Glomerular visceral epithelial cell (primary cell): ENCODE measurements around the gene SNX32.

Source experiments
- DNase-seq: peaks from one replicate; pipeline ENCODE4 v3.0.0-alpha.2; 2016; ENCODE audit errors: extremely low spot score

SNX32 gene

DNA sequence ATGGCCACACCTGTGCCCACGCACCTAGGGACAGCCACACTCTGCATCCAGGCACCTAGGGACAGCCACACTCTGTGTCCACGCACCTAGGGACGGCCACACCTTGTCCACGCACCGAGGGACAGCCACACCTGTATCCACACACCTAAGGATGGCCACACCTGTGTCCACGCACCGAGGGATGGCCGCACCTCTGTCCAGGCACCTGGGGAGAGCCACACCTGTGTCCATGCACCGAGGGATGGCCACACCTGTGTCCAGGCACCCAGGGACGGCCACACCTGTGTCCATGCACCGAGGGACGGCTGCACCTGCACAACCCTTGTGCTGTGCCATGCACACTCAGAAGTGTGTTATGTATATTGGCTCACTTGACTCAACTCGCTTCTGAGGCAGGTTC, 36.1 kb upstream of the SNX32 start:
- no peak for DNase-seq

DNA sequence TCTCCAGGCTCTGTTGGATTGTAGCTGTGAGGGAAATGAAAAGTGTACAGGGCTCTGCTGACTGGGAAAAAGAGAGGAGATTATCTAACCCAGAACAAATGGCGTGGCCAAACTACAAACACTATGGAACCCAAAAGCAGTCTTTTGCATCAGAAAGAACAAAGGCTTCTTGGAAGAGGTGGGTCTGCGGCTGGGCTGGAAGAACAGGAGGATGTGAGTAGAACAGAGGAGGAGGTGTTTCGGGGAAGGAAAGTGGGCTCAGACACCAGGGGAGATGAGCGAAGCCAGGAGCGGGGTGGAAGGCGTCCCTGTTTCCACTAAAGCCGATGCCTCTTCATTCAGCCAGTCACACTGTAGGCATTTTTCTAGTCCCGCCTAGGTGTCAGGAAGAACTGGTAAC, 34.9 kb upstream of the SNX32 start:
- no peak for DNase-seq

DNA sequence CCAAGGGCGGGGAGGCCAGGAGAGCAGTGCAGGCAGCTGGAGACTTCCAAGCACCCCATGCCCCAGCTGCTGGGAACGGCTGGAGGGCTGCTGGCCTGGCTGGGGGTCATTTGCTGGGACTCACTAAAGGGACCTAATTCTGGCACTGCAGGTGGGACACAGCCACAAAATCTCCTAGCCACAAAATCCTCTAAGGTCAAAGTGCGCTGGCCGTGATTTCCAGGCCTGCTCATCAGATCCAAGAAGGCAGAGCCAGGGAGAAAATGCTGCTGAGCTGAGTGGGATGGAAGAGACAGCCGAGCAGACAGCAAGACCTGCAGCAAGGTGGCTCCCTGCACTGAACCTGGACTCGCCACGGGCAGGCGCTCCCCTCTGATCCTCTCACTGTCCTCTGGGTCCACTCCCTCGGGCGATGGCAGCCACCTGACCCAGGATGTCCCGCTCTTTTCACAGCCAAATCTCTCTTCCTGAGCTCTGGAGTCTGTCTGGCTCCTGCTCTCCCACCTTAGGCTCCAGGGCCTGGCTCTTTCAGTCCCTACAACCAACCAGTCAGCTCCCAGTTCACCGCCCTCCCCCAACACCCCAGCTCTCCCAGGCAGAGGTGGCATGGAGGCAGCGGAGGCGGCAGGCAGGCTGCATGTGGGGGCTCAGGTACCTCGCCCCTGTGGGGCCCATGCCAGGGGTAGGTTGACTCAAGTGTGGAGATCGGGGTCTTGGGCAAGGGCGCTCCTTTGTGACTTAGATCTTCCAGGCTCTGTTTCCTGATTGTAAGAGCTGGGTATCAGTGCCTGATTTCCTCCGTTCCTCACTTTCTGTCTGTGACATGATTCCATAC, 32.4 kb upstream of the SNX32 start:
- DNase-seq = no peak

DNA sequence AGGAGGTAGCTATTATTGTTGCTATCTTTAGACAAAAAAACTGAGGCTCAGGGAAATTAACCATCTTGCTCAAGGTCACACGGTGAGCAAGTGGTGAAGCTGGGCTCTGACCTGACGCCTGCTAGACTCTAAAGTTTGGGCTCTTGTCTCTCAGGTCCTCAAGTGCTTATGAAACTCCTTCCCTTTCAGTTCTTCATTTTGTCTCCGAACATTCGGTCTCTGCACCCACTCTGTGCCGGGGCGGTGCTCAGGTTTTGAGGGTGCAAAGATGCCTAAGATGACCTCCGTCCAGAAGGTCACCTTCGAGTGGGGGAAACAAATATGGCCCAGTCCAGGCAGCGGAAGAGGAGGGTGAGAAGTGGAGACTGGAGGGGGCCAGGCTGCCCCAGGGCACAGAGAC, 30.9 kb upstream of the SNX32 start:
- DNase-seq = no peak

DNA sequence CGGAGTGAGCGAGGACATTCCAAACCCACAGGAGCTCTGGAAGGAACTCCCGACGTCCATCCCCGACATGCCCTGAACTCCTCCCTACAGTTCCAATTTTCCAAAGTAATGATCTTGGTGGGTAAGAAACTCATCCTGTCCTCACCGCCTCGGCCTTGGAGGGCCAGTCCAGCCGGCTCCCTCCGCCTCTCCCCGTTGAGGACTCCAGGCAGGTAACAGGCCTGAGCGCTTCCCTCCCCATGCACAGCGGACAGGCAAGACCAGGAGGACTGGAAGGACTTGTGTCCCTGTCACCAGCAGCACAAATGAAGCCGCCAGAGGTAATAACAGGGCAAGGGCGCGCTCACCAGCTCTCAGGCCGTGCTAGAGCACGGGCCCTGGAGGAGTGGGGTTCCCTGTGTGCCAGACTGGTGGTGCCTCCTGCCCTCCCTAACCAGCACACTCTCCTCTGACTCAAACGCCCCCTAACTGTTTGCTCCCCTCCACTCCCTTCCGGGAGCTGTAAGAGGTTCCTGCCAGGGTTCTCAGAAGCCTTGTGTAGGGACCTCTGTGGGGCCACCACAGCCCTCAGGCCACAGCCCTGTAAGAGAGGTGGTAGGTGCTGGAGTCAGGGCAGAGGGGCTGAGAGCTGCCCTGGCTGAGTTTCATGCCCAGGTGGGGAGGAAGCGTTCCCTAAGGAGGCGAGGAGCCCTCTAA, 29.8 kb upstream of the SNX32 start:
- DNase-seq = no peak

DNA sequence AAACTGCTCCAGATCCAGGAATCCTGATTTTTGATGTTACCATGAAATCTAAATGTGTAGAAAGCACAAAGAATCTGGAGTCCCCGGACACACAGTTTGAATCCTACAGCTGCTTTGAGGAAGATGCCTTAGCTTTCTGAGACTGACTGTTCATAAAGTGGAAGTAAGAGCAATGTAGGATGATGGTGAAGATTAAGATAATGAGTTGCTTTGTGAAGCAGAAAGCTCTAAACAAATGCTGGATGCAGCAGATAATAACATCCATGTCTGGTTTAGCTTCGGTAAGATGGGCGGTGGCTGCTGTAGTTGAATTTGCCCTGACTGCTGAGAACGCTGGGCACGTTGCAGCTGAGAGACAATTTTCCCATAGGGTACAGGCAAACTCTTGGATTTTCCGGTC, 26.8 kb upstream of the SNX32 start:
- no peak for DNase-seq

DNA sequence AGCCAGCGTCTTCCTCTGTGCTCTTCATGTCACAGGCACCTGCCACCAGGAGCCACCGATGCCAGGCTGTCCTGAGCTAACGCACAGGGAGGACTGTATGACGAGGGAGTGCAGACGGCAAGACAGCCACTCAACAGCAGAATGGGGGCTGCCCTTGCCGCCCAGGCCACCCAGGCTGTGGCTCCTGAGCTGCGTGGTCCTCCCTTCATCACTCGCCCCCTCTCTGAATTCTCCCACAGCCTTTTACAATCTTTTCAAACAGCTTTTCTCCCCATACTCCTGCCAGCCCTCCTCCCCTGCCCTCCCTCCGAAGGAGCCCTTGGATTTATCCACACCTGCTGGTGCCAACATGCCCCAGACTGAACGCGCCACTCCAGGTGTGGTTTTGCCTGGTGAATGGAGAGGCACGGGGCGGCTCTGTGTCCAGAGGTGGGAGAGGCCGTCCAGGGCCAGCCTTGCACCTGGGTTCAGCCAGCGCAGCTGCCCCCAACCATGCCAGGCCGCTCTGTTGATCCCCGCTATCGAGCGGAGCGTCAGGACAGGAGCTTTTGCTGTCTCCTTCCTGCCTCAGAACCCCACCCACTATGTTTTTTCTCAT, 24.9 kb upstream of the SNX32 start:
- DNase-seq = no peak

DNA sequence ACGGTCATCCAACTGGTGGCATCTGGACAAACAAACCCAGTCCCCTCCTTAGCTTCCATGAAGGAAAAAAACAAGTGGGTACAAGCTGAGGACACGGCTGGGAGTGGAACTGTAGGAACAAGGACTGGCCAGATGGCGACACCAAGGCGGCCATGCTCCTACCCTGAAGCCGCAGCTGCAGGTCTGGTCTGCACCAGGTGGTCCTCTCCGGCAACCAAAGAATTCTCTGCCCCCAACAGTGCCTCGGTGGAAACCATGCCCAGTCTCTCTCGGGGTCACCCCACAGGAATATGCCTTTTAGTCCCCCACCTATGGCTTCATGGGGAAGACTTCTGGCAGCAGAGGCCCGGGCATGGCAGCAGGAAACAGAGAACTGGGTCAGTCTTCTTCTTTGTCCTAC, 24.3 kb upstream of the SNX32 start:
- DNase-seq = no peak

DNA sequence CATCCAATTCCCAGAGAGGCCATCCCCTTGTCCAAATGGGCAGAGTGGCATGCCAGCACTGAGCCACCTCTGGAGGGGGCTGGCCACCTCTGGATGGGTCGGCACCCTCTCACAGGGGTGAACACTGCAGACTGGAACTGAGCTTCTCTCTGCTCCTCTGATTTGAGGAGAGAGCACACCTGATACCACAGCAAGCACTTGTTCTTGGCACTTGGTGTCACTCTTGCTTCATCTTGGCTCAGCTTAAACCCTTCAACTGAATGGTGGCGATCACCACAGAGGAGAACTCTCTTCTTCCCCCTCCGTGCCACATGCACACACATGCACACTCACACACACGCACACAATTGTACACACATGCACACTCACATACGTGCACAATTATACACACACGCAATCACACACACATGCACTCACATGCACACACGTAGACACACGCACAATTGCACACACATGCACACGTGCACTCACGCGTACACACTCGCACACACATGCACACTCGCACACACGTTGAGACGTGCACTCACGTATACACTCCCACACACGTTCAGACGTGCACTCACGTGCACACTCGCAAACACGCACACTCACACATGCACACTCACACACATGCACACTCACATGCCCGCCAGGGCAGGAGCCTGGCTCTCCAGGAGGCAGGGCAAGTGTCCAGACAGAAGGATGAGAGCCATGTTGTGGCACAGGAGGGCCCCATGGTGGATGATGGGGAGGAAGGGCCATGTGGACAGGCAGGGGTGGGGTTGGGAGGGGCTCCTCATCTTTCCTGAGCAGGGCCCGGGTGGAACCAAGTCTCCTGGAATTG, 23.5 kb upstream of the SNX32 start:
- DNase-seq = no peak

DNA sequence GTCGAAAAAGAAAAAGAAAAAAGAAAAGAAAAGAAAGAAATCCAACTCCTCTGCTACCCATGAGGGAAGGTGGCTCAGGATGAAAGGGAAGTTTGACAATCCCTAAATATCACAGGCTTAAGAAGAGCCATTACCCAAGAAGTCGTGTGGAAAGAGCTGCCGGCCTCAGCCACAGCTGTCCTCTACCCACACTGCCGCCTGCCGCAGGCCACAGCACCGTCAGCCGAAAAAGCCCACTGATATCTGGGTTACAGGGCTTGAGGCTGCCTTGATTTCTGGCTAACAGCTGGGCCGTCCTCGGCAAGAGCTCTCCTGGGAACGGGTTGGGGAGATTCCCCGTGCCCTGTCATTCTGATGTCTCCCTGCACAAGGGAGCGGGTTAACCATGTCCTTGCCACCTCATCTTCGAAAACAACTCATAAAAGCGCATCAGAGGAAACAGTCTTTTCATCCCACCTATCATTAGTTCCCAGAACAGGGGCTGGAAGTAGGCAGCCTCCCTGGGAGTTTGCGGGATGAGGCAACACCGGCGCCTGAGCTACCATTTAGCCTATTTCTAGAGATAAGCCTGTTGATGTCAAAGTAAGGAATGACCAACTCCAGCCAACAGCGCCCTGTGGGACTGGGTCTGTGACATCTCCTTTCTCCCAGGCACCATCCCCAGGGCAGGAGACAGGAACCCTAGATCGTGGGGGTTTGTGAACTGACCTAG, 21.8 kb upstream of the SNX32 start:
- DNase-seq = no peak

DNA sequence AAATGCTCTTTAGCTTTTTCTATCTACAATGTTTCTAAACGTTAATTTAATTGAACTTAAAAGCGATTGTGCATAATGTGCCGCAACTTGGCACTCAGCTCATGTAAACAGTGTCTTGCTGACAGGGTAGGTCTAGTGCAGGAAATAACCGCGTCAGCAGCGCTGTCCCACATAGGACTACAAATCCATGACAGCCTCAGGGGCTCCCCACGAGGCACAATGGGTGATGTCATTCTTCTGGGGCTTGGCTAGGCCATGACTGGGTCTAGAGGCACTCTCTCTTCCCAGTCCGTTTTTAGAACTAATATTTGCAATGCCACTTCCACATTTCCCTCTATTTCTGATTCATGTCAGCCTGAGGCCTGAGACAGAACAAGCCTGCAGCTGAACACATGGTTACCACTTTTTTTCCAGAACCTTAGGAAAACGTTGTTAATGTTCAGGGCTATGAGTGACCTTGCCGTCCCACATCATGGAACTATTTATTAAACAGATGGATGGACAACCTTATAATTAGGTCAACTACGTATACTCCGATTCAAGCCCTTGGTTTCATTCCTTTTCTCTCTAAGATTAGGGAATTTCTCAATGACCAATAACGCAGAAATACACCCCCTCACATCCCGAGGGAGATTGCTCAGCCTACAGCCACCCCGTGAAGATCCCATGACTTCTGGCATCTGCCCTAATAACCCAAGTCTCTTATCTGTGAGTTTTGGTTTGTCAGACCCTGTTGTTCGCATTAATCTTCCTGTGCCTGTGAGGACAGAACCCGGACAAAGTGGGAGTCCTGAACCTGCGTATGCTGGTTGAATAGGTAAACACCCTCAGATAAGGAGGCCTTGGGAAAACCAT, 19.4 kb upstream of the SNX32 start:
- no peak for DNase-seq

DNA sequence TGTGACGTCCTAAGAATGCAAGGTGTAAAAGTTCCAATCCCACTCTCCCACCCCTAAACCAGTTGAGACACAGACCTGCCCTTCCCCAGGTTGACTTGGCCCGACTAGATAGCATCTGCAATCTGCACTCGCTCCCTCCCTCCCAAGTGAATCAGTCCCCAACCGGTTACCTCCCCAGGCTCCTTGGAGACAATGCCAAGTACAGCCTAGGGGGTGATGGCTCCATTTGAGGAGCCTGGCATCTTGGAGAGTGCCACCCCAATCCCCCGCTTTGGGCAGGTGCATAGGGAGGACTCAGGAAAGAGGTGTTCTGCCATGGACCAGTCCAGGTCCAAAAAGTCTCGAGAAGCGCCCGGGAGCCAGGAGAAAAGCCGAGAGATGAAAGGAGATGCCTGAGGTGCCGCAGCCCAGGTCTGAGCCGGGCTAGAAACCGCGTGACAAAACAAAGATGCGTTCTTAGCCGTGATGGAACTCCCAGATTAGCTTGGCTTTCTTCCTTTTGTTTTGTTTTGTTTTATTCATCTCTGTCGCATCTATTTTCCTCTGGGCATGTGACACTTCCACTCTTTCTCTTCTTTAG, 18.7 kb upstream of the SNX32 start:
- no peak for DNase-seq

DNA sequence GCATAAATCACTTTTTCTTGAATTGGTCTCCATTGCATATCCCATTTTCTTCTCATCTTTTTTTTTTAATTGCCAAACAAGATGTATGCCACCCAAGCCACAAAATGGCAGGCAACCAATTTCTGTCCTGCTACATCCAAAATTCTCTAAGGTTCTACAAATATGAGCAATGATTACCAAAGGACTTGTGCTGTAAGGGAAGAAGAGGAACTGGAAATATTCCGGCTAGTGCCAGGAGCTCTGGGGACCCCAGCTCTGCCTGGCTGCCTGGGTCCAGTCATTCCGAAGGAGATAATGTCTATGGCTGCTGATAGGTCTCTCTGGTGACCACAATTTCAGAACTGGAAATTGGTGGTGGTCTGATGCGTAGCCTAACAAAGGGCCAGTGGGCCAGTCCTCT, 17.1 kb upstream of the SNX32 start:
- no peak for DNase-seq

DNA sequence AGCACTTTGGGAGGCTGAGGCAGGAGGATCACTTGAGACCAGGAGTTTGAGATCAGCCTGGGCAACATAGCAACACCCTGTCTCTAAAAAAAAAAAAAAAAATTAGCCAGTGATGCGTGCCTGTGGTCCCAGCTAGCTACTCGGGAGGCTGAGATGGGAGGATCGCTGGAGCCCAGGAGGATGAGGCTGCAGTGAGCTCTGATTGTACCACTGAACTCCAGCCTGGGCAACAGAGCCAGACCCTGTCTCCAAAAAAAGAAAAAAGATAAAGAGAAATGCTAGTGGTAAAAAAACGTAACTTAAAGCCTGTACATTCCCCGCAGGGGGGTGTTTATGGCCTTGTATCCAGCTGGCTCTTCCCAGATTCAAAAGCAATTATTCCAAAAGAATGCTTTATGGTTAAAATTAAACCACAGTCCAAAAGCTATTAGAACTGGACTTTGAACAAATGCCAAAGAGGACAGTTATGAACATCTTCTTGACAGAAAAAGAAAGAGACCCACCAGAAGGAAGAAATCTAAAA, 16.4 kb upstream of the SNX32 start:
- peak; percentile 22 for DNase-seq

DNA sequence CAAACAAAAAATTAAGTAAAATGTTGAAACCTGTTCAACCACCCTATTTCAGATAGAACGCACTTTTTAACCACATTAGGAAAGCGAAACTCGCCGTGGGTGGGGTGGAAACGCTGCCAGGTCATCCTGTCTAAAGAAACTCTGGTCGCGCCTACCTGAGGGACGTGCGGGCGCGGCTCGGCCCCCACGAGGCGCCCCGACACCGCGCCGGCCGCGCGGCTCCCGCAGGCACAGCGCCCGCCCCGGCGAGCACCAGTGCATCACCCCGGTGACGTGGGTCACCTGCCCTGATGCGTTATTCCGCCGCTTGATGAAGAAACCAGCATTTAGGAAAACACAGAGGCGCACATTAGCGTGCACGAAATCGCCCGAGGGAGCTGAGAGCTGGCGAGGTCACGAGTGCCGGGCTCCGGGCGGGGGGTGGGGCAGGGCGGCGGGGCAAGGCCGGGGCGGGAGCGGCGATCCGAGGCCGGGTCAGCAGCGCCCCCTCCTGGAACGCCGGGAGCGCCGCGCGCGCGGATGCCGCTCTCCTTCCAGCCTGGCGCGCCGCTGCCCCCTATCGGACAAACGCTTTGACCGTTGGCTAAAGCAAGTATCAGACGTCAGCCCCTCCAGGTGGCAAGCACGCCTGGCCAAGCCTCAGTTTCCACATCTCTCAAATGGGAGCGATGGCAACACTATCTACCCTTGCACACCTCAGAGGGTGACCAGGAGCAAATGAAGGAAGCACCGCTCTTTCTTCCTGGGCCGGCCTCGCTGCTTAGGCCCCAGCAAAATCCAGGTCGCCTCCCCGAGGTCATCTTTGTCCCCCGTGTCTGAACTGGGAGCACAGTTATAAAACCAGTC, 15.7 kb upstream of the SNX32 start:
- peak; percentile 86 for DNase-seq

DNA sequence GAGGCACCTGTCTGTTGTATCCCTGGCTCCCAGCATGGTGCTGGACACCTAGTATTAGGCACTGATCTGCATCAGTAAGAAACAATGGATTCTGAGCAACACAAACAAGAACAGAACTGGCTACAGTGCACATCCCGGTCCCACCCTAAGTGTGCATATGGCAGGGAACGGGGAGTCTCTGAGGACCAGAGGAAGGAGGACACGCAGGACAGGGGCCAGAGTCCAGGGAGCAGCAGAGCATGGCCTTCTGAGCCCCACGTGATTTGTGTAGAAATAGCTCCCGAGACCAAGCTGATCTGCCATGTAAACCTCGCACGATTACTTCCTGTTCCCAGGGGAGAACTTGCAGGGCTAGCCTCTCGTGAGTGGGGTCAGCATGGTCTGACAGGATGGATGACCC, 12.7 kb upstream of the SNX32 start:
- no peak for DNase-seq

DNA sequence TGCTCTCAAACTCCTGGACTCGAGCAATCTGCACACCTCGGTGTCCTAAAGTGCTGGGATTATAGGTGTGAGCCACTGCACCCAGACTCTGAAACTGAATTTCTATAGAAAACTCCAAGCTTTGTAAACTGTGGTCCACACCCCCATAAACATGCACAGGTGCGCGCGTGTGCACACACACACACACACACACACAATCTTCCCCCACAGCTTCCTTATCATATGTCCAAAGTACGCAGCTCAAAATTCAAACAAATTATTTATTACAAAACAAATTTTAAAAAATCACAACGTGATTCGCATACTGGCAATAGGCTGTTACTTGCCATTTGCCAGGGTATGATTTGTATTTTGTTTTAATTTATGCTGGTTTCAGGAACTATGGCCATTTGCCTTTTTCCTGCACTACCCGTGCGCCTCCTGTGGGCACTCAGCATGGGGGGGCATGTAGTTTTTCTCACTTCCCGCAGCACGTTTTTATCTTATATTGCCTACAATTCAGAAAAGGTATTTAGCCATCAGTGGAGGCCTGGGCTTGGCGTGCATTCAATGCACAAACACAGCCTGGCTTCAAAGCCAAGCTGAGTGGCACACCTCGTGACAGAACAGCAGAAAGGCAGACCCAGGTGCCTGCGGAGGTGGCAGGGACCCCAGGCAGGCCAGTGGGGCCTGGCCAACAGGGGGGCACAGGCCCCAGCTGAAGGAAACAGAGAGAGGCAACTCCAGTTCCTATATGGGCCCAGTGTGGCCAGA, 10.8 kb upstream of the SNX32 start:
- no peak for DNase-seq

DNA sequence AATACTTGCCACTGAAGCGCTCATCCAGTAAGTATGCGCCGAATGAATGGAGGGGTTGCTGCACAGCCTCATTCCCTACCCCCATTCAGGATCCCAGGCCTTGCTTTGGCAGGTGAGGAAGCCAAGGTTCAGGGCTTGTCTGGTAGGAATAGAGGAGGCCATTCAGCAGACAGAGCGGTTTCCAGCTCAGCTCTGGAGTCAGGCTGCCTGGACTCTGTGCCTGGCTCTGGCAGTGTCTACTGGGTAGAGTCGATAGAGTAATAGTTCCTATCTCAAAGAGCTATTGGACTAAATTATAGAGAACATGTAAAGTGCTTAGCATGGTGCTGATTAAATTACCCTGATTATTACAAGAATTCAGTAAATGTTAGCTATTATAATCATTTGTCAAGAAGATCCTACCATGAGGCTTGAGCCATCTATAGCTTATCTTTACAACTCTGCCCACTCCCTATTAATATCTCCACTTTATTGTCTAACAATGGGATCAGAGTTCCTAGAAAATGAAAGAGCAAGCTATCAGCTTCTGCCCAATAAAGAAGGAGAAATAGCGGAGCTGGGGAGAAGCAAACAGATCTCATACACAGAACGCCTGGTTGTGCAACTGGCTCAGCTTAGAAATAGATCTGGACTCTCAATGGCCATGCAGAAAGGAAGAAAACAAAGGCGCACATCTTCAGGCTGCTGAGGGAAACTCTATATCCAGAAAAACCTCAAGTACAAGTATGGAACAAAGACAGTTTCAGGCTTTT, 6.6 kb upstream of the SNX32 start:
- DNase-seq = no peak
